DMS 273 (cell line): ENCODE measurements around the gene MBLAC1.

ENCODE experiments used
- DNase-seq: peaks from one replicate; lab custom pipeline; 2025; ENCODE audit not compliant: unreplicated experiment; lab: John Stamatoyannopoulos, UW

MBLAC1 gene

GRCh38 chr7:100126931-100127865 lies at the start of gene MBLAC1:
MBLAC1 (plus strand) TSS chr7:100126967; CDS start chr7:100127396, 429 bp downstream.
- peak; percentile 98 for DNase-seq

DNA sequence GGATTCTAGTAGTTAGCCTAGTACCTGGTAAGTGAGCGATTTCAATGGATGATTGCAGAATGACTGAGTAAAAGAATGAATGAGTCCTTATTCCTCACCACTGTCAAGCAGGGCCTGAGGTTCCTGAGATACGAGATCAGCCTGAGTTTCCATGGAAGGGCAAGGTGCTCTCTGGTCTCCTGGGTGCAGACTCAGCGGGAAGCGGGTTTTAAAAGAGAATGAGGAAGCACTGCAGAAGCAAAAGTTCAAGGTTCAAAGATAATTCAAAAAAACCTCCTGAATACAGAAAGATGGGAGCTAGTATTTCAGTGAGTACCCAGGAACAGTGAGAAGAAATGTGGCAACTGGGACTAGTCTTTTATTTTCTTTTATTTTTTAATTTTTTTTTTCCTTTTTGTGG lies 49.6 kb upstream of the MBLAC1 start:
- no peak for DNase-seq

DNA sequence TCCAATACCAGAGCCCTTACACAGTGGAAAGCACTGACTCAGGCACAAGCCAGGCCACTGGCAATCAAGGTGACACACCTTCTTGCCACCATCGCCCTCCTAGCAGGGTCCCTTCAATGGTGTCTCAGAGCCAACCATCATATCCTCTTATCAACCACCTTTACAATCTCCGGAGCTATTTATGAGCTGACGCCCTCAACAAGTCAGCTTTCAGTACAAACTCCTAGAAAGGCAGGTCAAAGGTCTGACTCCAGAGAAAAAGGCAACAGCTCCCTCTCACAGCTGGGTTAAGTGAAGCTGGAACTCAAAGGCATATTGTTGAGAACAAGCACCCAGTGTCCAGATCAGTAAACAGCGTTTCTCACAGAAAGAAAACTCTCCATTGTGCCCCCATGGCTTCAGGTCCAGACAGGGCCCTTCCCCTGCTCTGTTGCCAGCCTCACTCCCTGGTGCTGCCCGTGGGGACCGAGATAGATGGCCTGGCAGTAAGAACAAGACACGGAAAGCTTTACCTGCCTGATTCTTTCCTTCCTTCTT lies 47.7 kb upstream of the MBLAC1 start:
- no peak for DNase-seq

GRCh38 chr7:100080907-100081534 lies 45.7 kb upstream of the MBLAC1 start:
- DNase-seq, result peak; percentile 68

DNA sequence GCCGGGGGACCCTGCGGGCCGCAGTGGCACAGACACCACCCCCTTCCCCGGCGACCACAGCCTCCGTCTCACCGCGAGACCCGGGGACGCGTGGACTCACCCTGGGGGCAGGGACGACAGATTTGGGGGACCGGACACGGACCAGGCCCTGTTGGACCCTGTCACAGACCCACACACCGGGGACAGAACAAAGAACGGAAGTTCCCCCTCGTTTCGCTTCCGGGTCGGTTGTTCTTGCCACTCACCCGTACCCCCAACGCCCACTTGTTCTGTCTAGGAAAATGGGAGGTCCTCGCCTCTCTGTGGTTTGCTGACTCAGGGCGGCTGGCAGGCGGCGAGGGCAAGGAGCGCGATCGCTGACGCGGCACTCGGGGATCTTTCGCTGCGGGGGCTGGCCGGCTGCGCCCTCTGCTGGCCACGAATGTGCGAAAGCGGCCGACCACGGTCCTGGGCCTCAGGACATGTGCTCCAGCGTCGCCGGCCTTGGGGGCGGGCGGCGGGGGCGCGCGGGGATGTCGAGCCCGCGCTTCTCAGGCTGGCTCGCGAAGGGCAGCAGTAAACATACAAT lies 45.1 kb upstream of the MBLAC1 start, which contains the start of gene ZNF3:
TSS of gene ZNF3 (minus strand) at position 189 of the 568 bp plus-strand sequence. CDS start 4,366 bp downstream, outside the sequence.
- DNase-seq, result peak; percentile 100

DNA sequence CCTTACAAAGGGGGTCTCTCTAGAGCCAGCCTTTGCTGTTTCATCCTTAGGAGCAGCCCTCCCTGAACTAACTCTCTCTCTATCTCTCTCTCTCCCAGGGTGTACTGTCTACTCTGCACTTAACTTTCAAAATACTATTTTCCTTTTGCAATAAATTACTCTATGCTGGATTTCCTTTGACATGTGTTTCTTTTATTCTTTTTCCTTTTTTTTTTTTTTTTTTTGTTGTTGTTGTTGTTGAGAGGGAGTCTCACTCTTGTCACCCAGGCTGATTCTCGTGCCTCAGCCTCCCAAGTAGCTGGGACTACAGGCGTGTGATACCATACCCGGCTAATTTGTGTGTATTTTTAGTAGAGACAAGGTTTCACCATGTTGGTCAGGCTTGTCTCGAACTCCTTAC lies 43.8 kb upstream of the MBLAC1 start:
- DNase-seq, result no peak

DNA sequence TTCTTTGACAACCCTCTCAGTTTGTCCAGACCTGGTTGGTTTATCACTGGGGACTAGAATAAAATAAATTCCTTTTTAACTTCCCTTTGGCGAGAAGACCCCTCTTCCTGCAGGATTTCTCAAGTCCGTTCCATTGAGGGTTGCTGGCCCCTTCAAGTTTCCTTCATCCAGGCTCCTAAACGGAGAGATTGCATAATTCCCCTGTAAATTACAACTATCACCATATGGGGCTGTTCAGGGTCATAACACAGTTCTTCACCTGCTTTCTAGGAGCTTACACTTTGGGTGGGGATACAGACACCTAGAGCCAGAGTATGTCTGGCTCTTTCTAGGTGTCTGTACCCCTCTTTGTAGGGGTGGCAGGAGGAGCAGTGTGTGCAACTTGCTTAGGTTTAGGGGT lies 41.3 kb upstream of the MBLAC1 start:
- peak; percentile 37 for DNase-seq

DNA sequence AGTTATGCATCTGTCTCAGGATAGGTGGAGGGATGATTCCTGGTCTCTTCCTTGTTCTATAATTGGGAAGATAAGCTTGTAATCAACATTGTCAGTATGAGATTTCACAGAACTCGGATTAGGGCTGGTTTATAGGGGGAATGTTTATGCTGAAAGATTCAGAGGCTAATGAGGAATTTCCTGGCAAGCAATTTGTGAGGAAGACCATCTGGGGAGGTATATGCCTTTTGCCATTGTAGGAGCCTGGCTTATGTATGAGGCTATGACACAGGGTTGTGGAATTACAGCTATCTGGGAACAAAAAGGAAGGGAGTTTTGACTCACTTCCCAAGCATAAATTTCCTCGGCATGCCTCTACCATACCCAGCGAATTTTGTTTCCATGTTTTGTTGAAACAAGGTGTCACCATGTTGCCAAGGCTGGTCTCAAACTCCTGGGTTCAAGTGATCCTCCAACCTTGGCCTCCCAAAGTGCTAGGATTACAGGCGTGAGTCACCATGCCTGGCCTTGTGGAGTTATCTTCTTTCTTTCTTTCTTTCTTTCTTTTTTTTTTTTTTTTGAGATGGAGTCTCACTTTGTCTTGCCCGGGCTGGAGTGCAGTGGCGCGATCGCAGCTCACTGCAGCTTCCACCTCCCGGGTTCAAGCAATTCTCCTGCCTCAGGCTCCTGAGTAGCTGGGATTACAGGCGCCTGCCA lies 39.6 kb upstream of the MBLAC1 start:
- DNase-seq, result peak; percentile 84

GRCh38 chr7:100088095-100088620 lies 38.6 kb upstream of the MBLAC1 start:
- DNase-seq, result no peak

DNA sequence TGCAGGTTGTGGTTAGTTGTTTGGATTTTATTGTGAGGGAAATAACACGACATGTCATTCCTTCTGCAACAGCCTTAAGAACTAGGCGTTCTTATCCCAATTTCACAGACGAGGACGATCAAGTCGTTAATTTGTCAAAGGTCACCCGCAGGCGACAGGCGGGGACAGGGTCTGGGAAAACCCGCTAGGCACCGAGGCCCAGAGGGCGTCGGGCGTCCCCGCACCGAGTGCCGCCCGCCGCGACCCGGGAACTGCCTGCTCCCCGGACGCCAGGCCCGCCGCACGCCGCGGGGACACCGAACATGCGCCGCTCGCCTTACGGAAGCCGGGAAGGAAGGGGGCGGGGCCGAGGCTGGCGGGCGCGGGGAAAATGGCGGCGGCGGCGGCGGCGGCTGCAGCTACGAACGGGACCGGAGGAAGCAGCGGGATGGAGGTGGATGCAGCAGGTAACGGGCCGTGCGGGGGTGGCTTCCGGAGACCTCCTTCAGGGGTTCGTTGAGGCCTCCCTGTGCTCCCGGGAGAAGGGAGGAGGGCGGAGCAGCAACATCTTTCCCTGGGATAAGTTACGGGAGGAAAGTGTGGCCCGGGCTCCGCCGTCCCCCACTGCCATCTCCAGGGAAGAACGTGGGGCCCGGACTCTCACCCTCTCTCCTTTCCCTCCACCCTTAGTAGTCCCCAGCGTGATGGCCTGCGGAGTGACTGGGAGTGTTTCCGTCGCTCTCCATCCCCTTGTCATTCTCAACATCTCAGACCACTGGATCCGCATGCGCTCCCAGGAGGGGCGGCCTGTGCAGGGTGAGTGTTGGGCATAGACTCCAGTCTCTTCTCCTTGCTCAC lies 37.9 kb upstream of the MBLAC1 start, which contains the start of gene COPS6:
TSS of gene COPS6 (plus strand) at position 349 of the 837 bp plus-strand sequence. CDS start at position 371, 22 bp downstream.
- DNase-seq, result peak; percentile 93

DNA sequence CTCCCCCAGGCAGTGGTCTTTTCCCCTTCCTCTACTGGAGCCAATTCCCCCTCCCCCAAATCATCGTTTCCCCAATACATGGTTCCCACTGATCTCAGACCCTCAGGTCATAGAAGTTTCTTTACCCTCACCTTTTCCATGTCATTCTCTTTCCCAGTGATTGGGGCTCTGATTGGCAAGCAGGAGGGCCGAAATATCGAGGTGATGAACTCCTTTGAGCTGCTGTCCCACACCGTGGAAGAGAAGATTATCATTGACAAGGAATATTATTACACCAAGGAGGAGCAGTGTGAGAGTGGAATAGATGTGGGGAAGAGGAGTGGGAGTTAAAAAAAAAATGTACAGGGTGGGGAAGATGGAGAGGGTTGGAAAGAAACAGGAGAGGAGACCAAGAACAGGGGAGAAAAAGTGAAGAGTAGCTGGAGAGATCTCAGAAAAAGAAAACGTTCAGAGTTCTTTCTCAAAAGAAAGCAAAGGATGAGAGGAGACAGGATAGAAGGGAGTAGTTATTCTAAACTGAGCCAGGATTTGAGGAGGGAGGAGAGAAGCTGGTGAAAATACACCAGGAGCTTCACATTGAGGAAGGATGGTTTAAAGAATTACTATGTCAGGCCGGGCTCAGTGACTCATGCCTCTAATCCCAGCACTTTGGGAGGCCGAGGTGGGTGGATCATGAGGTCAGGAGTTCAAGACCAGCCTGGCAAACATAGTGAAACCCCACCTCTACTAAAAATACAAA lies 37.1 kb upstream of the MBLAC1 start:
- no peak for DNase-seq

DNA sequence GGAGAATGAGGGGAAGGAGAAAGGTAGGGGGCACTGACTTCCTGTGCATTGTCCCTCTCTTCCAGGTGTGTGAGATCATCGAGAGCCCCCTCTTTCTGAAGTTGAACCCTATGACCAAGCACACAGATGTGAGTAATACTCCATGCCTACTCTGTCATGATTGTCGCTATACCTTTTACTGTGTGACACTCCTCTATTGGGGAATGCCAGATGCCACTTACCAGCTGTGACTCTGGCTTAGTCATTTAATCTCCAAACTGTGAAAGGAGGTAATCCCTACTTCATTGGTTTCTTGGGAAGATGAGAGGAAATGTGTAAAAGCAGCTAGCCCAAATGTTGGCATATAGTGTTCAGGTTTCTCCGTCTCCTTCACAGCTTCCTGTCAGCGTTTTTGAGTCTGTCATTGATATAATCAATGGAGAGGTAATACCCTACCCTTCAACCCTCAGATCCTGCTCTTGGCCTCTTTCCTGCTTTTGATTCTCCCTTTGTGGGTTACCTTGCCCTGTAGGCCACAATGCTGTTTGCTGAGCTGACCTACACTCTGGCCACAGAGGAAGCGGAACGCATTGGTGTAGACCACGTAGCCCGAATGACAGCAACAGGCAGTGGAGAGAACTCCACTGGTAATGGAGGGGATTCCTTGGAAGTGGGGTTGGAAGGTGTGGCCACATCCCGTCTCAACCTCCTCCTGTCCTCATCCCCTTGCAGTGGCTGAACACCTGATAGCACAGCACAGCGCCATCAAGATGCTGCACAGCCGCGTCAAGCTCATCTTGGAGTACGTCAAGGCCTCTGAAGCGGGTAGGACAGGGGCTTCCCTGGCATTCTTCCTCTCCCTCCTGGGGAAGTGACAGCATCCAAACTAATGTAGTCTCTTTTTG lies 36.0 kb upstream of the MBLAC1 start:
- peak; percentile 56 for DNase-seq

GRCh38 chr7:100091411-100092181 lies 35.2 kb upstream of the MBLAC1 start:
- peak; percentile 75 for DNase-seq

DNA sequence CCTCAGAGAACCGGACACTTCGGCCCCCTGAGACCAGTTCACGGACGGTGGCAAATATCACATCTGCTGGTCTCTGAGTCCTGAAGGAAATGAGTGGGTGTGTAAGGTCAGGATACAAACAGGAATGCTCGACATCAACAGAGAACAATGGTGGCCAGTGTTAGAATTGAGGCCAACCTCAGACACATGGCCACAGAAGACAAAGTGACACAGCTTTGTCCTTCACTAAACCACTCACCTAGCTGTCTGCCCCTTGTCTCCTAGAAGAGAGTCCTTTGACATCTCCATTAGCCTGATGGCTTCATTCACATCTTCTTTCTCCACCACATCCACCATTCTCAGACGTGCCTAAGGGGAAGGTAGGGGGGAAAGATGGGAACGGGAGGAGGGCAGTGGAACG lies 33.7 kb upstream of the MBLAC1 start:
- no peak for DNase-seq

GRCh38 chr7:100093498-100093897 lies 33.3 kb upstream of the MBLAC1 start:
- DNase-seq, result peak; percentile 67

- DNase-seq, result peak; percentile 67
Measured at GRCh38 chr7:100093925-100094486, 32.8 kb upstream of the MBLAC1 start.

DNA sequence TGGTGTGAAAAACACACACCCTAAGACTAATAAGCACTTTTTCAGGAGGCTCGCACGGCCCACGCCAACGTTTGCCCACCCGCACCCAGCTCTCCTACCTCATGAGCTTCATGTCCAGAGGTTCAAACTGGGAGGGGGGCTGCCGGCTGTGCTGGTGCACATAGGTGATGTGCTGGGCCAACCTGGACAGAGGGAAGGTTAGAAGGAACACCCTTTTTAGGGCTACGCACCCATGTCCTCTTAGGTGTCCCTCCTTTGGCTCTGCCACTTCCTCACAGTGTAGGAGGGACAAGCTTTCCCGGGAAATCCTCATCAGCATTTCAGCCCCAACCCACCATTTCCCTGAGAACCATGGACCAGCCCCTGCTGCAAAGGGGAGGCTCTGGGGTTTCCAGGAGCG lies 31.5 kb upstream of the MBLAC1 start:
- DNase-seq, result no peak
